ENCODE data around the gene APOL4. TPM values are rescaled to one million over a fixed set of nuclear protein-coding genes. Genes with fewer than 3 reads are reported as not detected.

Gene APOL4
- total RNA-seq, 1 experiment from 2014 or later: 0.31 TPM

DNA sequence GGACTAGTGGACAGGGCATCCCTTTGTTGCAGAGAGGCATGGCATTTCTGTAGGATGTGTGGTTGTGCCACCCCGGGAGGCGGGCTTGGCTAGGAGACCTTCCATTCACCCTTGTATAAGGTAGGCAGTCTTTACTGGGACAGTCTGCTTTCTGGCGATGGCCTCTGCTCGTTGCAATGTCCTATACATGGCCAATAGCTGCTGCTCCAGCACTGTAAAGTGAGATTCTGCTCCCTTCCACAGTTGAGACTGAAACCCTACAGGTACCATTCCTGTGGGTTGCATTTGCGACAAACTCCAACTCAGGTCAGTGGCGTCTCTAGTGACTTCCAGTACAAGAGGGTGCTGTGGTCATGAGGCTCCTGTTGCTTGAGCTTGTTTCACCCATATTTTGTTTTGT, 20.7 kb downstream of the APOL4 start:
- no peak overlapping the region for H3K4me3 Mint-ChIP-seq
- H3K36me3 Mint-ChIP-seq: no peaks in the 10 kb centered on the region
- H3K27me3 Mint-ChIP-seq (ENCODE audit: low read depth): no peaks in the 10 kb centered on the region
- TF ChIP-seq SP1 (CRISPR knock-in tag; conservative IDR thresholded peaks at IDR 0.05) (no peak), E2F4 (CRISPR knock-in tag; IDR thresholded peaks at IDR 0.05; ENCODE audit: borderline replicate concordance, low read depth) (no peak), FOXK1 (CRISPR knock-in tag; IDR thresholded peaks at IDR 0.05) (no peak), NR2C2 (CRISPR knock-in tag; IDR thresholded peaks at IDR 0.05) (no peak), CTCF (IDR thresholded peaks at IDR 0.05) (no peak)
- TF ChIP-seq, protein P1, sequence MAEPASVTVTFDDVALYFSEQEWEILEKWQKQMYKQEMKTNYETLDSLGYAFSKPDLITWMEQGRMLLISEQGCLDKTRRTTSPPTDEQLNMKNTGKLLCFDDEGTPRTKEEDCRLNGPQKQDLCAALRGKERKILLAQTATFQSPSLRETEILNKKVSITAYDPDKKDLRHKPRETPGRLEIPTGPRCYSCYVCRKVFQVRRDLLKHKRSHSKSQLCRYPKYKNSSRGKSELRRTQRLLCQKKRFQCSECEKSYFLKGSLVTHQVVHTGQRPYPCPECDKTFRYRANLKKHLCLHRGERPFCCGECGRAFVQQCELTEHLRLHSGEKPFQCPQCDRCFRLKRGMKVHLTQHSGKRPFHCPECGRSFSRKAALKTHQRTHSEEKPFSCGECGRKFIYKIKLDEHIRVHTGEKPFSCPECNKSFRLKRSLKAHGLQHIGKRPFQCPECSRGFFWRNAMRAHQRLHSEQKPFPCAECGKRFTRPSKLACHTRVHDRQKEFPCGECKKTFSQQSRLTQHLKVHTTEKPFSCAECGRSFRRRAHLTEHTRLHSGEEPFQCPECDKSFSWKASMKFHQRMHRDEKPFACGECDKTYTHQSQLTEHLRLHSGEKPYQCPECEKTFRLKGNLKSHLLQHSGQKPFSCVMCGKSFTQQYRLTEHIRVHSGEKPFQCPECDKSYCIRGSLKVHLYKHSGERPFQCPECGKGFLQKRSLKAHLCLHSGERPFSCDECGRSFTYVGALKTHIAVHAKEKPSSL (CRISPR knock-in tag; conservative IDR thresholded peaks at IDR 0.05): no peak
- ChIA-PET CTCF (interaction anchor here (0.9 to 3.6 kb wide), 20 partner anchors 9 to 305 kb away, joined by 3 to 34 read pairs (median 5); partner anchors contain the start of gene APOL1), POLR2A (no interaction called here)
- no peaks in the 10 kb centered on the region for H3K9me3 Mint-ChIP-seq
- DNase-seq (ENCODE audit: low spot score) (no peak), ATAC-seq (no peak)
- peaks cover 13% of the 10 kb centered on the region for H3K4me1 Mint-ChIP-seq
- H3K27ac Mint-ChIP-seq: no peak overlapping the region

DNA sequence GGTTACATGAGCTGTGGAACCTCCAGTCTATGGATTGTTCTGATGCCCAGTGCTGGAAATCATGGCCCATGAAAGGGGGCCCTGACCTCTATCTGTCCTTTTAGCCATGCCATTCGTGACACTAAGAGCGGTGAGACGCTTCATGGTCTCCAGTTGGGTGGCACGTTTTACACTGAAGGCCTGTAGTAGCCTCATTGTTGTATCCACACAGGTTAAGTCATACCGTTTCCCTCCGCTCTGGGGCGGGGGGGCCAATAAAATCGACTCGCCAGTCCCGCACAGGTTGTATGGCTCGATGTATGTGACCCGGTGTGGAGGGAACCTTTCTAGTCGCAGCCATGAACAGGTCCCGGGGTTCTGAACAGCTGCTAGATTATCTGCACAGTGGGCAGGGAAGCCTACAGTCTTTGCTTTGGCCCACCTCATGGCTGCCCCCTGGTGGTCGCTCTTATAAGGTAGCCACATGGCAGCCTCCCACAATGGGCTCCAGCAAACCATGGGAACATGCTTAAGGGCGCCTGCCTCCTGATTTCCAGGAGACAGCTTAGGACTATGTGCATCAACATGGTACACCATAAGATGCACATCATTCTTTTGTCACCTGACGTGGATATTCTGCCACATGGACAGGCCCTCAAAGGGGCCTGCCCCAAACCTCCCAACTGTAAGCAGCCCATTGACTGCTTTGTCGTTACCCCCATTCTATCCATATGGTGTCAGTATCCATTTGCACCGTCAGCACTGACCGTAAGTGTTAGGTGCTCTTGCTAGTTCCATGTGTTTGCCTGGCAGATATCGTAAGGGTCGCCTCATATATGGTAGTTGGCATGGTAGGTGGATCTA, 21.4 kb downstream of the APOL4 start:
- H3K27ac Mint-ChIP-seq: no peak overlapping the region
- POLR2A ChIA-PET: no interaction called here
- TF ChIP-seq MAX (CRISPR knock-in tag; IDR thresholded peaks at IDR 0.05): peak; percentile 20; the same call in 1 of the 2 replicates
- TF ChIP-seq ZBTB21 (CRISPR knock-in tag; IDR thresholded peaks at IDR 0.05; ENCODE audit: borderline replicate concordance): 0 out of 2 replicates have a peak, but pooled peaks have one; percentile 31
- peak; percentile 94 for TF ChIP-seq CTCF (IDR thresholded peaks at IDR 0.05)
- TF ChIP-seq, protein P2, sequence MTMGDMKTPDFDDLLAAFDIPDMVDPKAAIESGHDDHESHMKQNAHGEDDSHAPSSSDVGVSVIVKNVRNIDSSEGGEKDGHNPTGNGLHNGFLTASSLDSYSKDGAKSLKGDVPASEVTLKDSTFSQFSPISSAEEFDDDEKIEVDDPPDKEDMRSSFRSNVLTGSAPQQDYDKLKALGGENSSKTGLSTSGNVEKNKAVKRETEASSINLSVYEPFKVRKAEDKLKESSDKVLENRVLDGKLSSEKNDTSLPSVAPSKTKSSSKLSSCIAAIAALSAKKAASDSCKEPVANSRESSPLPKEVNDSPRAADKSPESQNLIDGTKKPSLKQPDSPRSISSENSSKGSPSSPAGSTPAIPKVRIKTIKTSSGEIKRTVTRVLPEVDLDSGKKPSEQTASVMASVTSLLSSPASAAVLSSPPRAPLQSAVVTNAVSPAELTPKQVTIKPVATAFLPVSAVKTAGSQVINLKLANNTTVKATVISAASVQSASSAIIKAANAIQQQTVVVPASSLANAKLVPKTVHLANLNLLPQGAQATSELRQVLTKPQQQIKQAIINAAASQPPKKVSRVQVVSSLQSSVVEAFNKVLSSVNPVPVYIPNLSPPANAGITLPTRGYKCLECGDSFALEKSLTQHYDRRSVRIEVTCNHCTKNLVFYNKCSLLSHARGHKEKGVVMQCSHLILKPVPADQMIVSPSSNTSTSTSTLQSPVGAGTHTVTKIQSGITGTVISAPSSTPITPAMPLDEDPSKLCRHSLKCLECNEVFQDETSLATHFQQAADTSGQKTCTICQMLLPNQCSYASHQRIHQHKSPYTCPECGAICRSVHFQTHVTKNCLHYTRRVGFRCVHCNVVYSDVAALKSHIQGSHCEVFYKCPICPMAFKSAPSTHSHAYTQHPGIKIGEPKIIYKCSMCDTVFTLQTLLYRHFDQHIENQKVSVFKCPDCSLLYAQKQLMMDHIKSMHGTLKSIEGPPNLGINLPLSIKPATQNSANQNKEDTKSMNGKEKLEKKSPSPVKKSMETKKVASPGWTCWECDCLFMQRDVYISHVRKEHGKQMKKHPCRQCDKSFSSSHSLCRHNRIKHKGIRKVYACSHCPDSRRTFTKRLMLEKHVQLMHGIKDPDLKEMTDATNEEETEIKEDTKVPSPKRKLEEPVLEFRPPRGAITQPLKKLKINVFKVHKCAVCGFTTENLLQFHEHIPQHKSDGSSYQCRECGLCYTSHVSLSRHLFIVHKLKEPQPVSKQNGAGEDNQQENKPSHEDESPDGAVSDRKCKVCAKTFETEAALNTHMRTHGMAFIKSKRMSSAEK (CRISPR knock-in tag; IDR thresholded peaks at IDR 0.05; ENCODE audit: borderline replicate concordance): no peak
- H3K9me3 Mint-ChIP-seq: peaks cover 3% of the 10 kb centered on the region; the same call in 1 of the 2 replicates
- DNase-seq (ENCODE audit: low spot score) (peak; percentile 91), ATAC-seq (peak; percentile 96)
- no peaks in the 10 kb centered on the region for H3K27me3 Mint-ChIP-seq (ENCODE audit: low read depth)
- H3K36me3 Mint-ChIP-seq: no peaks in the 10 kb centered on the region
- H3K4me3 Mint-ChIP-seq: no peak overlapping the region
- CTCF ChIA-PET: interaction anchor here (0.5 to 3.6 kb wide), 30 partner anchors 8 to 503 kb away, joined by 3 to 34 read pairs (median 4); partner anchors contain the start of gene APOL1
- H3K4me1 Mint-ChIP-seq: peaks cover 13% of the 10 kb centered on the region

Data from WTC11 (cell line).